SHP77 (cell line): Measurements from ENCODE around the gene SH3PXD2A.
"Not testable (repeated sequence)": the region's sequence is repeated elsewhere in the genome, so short reads cannot be mapped to it uniquely, and the experiment has no call there.

Experiments
- DNase-seq, 2 experiments: peaks; one replicate each; lab custom pipeline; 2025; lab: John Stamatoyannopoulos, UW

Gene SH3PXD2A

GRCh38 chr10:103833731-103834365 lies 21.5 kb downstream of the SH3PXD2A start:
- no peak for DNase-seq

GRCh38 chr10:103832806-103833205 lies 22.6 kb downstream of the SH3PXD2A start:
- no peak for DNase-seq

GRCh38 chr10:103829838-103830465 lies 25.4 kb downstream of the SH3PXD2A start:
- no peak for DNase-seq

GRCh38 chr10:103829278-103829677 lies 26.1 kb downstream of the SH3PXD2A start:
- no peak for DNase-seq

- no peak for DNase-seq
Measured at GRCh38 chr10:103828587-103829197, 26.7 kb downstream of the SH3PXD2A start.

- DNase-seq, result no peak
Measured at GRCh38 chr10:103828107-103828506, 27.3 kb downstream of the SH3PXD2A start.

GRCh38 chr10:103826885-103827284 lies 28.5 kb downstream of the SH3PXD2A start:
- no peak for DNase-seq

GRCh38 chr10:103824281-103824680 lies 31.1 kb downstream of the SH3PXD2A start:
- DNase-seq, result no peak

- DNase-seq, result no peak
Measured at GRCh38 chr10:103823706-103824272, 31.6 kb downstream of the SH3PXD2A start.

GRCh38 chr10:103822800-103823199 lies 32.6 kb downstream of the SH3PXD2A start:
- DNase-seq, result no peak

- no peak for DNase-seq
Measured at GRCh38 chr10:103822107-103822716, 33.2 kb downstream of the SH3PXD2A start.

GRCh38 chr10:103820101-103821062 lies 35.0 kb downstream of the SH3PXD2A start:
- DNase-seq, result peak in 1 of 2 experiments; percentile 54

- DNase-seq, result no peak
Measured at GRCh38 chr10:103819493-103819892, 35.9 kb downstream of the SH3PXD2A start.

GRCh38 chr10:103818765-103819374 lies 36.5 kb downstream of the SH3PXD2A start:
- DNase-seq, result no peak

GRCh38 chr10:103818105-103818504 lies 37.3 kb downstream of the SH3PXD2A start:
- peak in 1 of 2 experiments; percentile 19 for DNase-seq

GRCh38 chr10:103816431-103816830 lies 38.9 kb downstream of the SH3PXD2A start:
- DNase-seq, result peak in 1 of 2 experiments; percentile 27

GRCh38 chr10:103814626-103815370 lies 40.6 kb downstream of the SH3PXD2A start:
- no peak for DNase-seq

GRCh38 chr10:103814105-103814504 lies 41.3 kb downstream of the SH3PXD2A start:
- no peak for DNase-seq

- not testable (repeated sequence) for DNase-seq
Measured at GRCh38 chr10:103813312-103813711, 42.1 kb downstream of the SH3PXD2A start.

- DNase-seq, result no peak
Measured at GRCh38 chr10:103812432-103812831, 42.9 kb downstream of the SH3PXD2A start.
